ENCODE measurements around the gene REM2. TPM values are rescaled to one million over a fixed set of nuclear protein-coding genes. Genes with fewer than 3 reads are reported as not detected.

Gene REM2
- total RNA-seq, 1 experiment from 2014 or later, result 1.2 TPM

GRCh38 chr14:22849212-22849819, 33.7 kb upstream of the REM2 start:
- Histone ChIP-seq H3K14ac (ENCODE audit: insufficient read depth, low read length) (peak overlapping the region; percentile 17; the same call in 1 of the 2 replicates), H3K56ac (ENCODE audit: insufficient read length, low read depth, low read length) (no peak overlapping the region), H2BK15ac (ENCODE audit: low read depth, low read length) (no peak overlapping the region), H3K79me1 (ENCODE audit: insufficient read depth, low read depth, low read length, poor library complexity, severe bottlenecking) (no peaks in the 10 kb centered on the region), H4K8ac (replicated peaks; ENCODE audit: insufficient read length, low read depth, low read length) (no peak overlapping the region), H3K4me2 (ENCODE audit: insufficient read depth, insufficient read length, low read length) (no peak overlapping the region), H4K91ac (ENCODE audit: insufficient read length, low read depth, low read length) (no peak overlapping the region), H3K23ac (ENCODE audit: insufficient read length, low read depth, low read length) (no peak overlapping the region), H3K9ac (ENCODE audit: extremely low read depth, insufficient read length, low read length) (no peak overlapping the region), H2AK5ac (ENCODE audit: insufficient read length, low read length) (no peak overlapping the region), H3K23me2 (ENCODE audit: insufficient read length, low read depth, low read length, poor library complexity, severe bottlenecking) (no peaks in the 10 kb centered on the region), H2BK12ac (ENCODE audit: insufficient read length, low read depth, low read length) (no peak overlapping the region), H2AFZ (ENCODE audit: low read length) (no peak overlapping the region), H3K27me3 (ENCODE audit: insufficient read depth, low read length) (no peaks in the 10 kb centered on the region), H3K18ac (ENCODE audit: insufficient read length, low read depth, low read length) (peak overlapping the region; percentile 29), H3K9me3 (ENCODE audit: control insufficient read depth, low read depth, low read length) (no peaks in the 10 kb centered on the region), H3T11ph (ENCODE audit: low read length) (no peak overlapping the region), H3K4ac (ENCODE audit: low read depth, low read length) (no peak overlapping the region), H4K5ac (ENCODE audit: insufficient read length, low read depth, low read length) (no peak overlapping the region), H2BK20ac (ENCODE audit: low read depth, low read length, poor library complexity, severe bottlenecking) (no peak overlapping the region), H3K79me2 (ENCODE audit: insufficient read depth, low read length) (no peaks in the 10 kb centered on the region), H3K27ac (ENCODE audit: insufficient read length, low read depth, low read length) (no peak overlapping the region), H2BK120ac (ENCODE audit: low read depth, low read length, poor library complexity, severe bottlenecking) (no peak overlapping the region), H4K20me1 (ENCODE audit: control insufficient read depth, insufficient read depth, insufficient read length) (no peaks in the 10 kb centered on the region), H3K4me1 (ENCODE audit: insufficient read depth, low read length) (peaks cover 2% of the 10 kb centered on the region; the same call in 1 of the 2 replicates), H2BK5ac (ENCODE audit: insufficient read length, low read length) (no peak overlapping the region)
- no CpG with 5 or more reads among the region's 19 CpGs for WGBS (ENCODE audit: extremely low coverage, insufficient read length, low lambda C conversion rate)
- H3K9me3 Mint-ChIP-seq, result no peaks in the 10 kb centered on the region
- no peaks in the 10 kb centered on the region; the same call in 1 of the 2 replicates for H3K27me3 Mint-ChIP-seq (ENCODE audit: low read depth)
- H3K4me1 Mint-ChIP-seq, result peaks cover 21 to 27% of the 10 kb centered on the region in 2 experiments
- no peak overlapping the region for H3K4me3 Mint-ChIP-seq
- no peak for TF ChIP-seq CTCF (conservative IDR thresholded peaks at IDR 0.05)
- H3K27ac Mint-ChIP-seq, result peak overlapping the region in 1 of 3 experiments; percentile 88; a peak in 2 of 7 replicates
- peaks cover 7 to 24% (median 20%) of the 10 kb centered on the region in 3 experiments for H3K36me3 Mint-ChIP-seq (ENCODE audit: insufficient read depth in 1 of 3, low read depth in 3 of 3)
- no peak for DNase-seq
